ENCODE measurements around the gene ANKRD42. TPM values are rescaled to one million over a fixed set of nuclear protein-coding genes. Genes with fewer than 3 reads are reported as not detected.
"Not testable (repeated sequence)": the region's sequence is repeated elsewhere in the genome, so short reads cannot be mapped to it uniquely, and the experiment has no call there.

The ANKRD42 gene
- total RNA-seq, 1 experiment from 2014 or later: 5.5 TPM

GRCh38 chr11:83241291-83241946 lies 47.9 kb downstream of the ANKRD42 start:
- Histone ChIP-seq H3K36me3 (replicated peaks; ENCODE audit: control insufficient read depth, insufficient read depth, low read length) (no peaks in the 10 kb centered on the region), H3K4me3 (ENCODE audit: insufficient read depth, low read depth, low read length) (no peak overlapping the region), H3K27me3 (ENCODE audit: control insufficient read depth, insufficient read depth, low read length) (no peaks in the 10 kb centered on the region)
- DNase-seq: peak; percentile 33

- H3K36me3 ChIP-seq (replicated peaks; ENCODE audit: control insufficient read depth, insufficient read depth, low read length): no peaks in the 10 kb centered on the region
- no peak for DNase-seq
Observed at GRCh38 chr11:83249445-83249844, 55.9 kb downstream of the ANKRD42 start.

GRCh38 chr11:83249972-83250593 lies 56.6 kb downstream of the ANKRD42 start:
- peak; percentile 36 for DNase-seq
- no peak overlapping the region for H3K4me3 ChIP-seq (ENCODE audit: insufficient read depth, low read depth, low read length)
- H3K36me3 ChIP-seq (replicated peaks; ENCODE audit: control insufficient read depth, insufficient read depth, low read length): no peaks in the 10 kb centered on the region
- H3K27me3 ChIP-seq (ENCODE audit: control insufficient read depth, insufficient read depth, low read length): no peaks in the 10 kb centered on the region

More at GRCh38 chr11:83249445-83249844, 55.9 kb downstream of the ANKRD42 start:
- H3K4me3 ChIP-seq (ENCODE audit: insufficient read depth, low read depth, low read length): no peak overlapping the region
- no peaks in the 10 kb centered on the region for H3K27me3 ChIP-seq (ENCODE audit: control insufficient read depth, insufficient read depth, low read length)

GRCh38 chr11:83252266-83252665 lies 58.8 kb downstream of the ANKRD42 start:
- H3K36me3 ChIP-seq (replicated peaks; ENCODE audit: control insufficient read depth, insufficient read depth, low read length): no peaks in the 10 kb centered on the region
- no peak for DNase-seq

GRCh38 chr11:83252941-83253340 lies 59.4 kb downstream of the ANKRD42 start:
- H3K4me3 ChIP-seq (ENCODE audit: insufficient read depth, low read depth, low read length): no peak overlapping the region
- H3K27me3 ChIP-seq (ENCODE audit: control insufficient read depth, insufficient read depth, low read length): no peaks in the 10 kb centered on the region
- no peaks in the 10 kb centered on the region for H3K36me3 ChIP-seq (replicated peaks; ENCODE audit: control insufficient read depth, insufficient read depth, low read length)
- no peak for DNase-seq

More at GRCh38 chr11:83252266-83252665, 58.8 kb downstream of the ANKRD42 start:
- H3K4me3 ChIP-seq (ENCODE audit: insufficient read depth, low read depth, low read length): no peak overlapping the region
- H3K27me3 ChIP-seq (ENCODE audit: control insufficient read depth, insufficient read depth, low read length): no peaks in the 10 kb centered on the region

GRCh38 chr11:83255366-83255765 lies 61.9 kb downstream of the ANKRD42 start:
- no peak overlapping the region for H3K4me3 ChIP-seq (ENCODE audit: insufficient read depth, low read depth, low read length)
- no peaks in the 10 kb centered on the region; the same call in 1 of the 2 replicates for H3K36me3 ChIP-seq (replicated peaks; ENCODE audit: control insufficient read depth, insufficient read depth, low read length)
- no peak for DNase-seq
- no peaks in the 10 kb centered on the region for H3K27me3 ChIP-seq (ENCODE audit: control insufficient read depth, insufficient read depth, low read length)

- Histone ChIP-seq H3K36me3 (replicated peaks; ENCODE audit: control insufficient read depth, insufficient read depth, low read length) (no peaks in the 10 kb centered on the region; the same call in 1 of the 2 replicates), H3K27me3 (ENCODE audit: control insufficient read depth, insufficient read depth, low read length) (no peaks in the 10 kb centered on the region), H3K4me3 (ENCODE audit: insufficient read depth, low read depth, low read length) (no peak overlapping the region)
- no peak for DNase-seq
Observed at GRCh38 chr11:83256602-83257340, 63.3 kb downstream of the ANKRD42 start.

- Histone ChIP-seq H3K27me3 (ENCODE audit: control insufficient read depth, insufficient read depth, low read length) (no peaks in the 10 kb centered on the region), H3K4me3 (ENCODE audit: insufficient read depth, low read depth, low read length) (no peak overlapping the region), H3K36me3 (replicated peaks; ENCODE audit: control insufficient read depth, insufficient read depth, low read length) (no peaks in the 10 kb centered on the region; the same call in none of the 2 replicates)
- DNase-seq: no peak
Observed at GRCh38 chr11:83257761-83258168, 64.3 kb downstream of the ANKRD42 start.

GRCh38 chr11:83259559-83259958 lies 66.0 kb downstream of the ANKRD42 start:
- H3K27me3 ChIP-seq (ENCODE audit: control insufficient read depth, insufficient read depth, low read length): no peaks in the 10 kb centered on the region
- DNase-seq: no peak
- H3K4me3 ChIP-seq (ENCODE audit: insufficient read depth, low read depth, low read length): no peak overlapping the region
- H3K36me3 ChIP-seq (replicated peaks; ENCODE audit: control insufficient read depth, insufficient read depth, low read length): no peaks in the 10 kb centered on the region; the same call in none of the 2 replicates

GRCh38 chr11:83265331-83265730 lies 71.8 kb downstream of the ANKRD42 start:
- DNase-seq: no peak
- Histone ChIP-seq H3K36me3 (replicated peaks; ENCODE audit: control insufficient read depth, insufficient read depth, low read length) (peaks cover 4% of the 10 kb centered on the region), H3K27me3 (ENCODE audit: control insufficient read depth, insufficient read depth, low read length) (no peaks in the 10 kb centered on the region)

GRCh38 chr11:83269080-83269479 lies 75.6 kb downstream of the ANKRD42 start:
- not testable (repeated sequence) for H3K4me3 ChIP-seq (ENCODE audit: insufficient read depth, low read depth, low read length); DNase-seq; H3K36me3 ChIP-seq (replicated peaks; ENCODE audit: control insufficient read depth, insufficient read depth, low read length); H3K27me3 ChIP-seq (ENCODE audit: control insufficient read depth, insufficient read depth, low read length)

More at GRCh38 chr11:83265331-83265730, 71.8 kb downstream of the ANKRD42 start:
- no peak overlapping the region for H3K4me3 ChIP-seq (ENCODE audit: insufficient read depth, low read depth, low read length)

- not testable (repeated sequence) for DNase-seq; H3K27me3 ChIP-seq (ENCODE audit: control insufficient read depth, insufficient read depth, low read length); H3K36me3 ChIP-seq (replicated peaks; ENCODE audit: control insufficient read depth, insufficient read depth, low read length); H3K4me3 ChIP-seq (ENCODE audit: insufficient read depth, low read depth, low read length)
Observed at GRCh38 chr11:83271734-83272133, 78.2 kb downstream of the ANKRD42 start.

GRCh38 chr11:83272627-83273026 lies 79.1 kb downstream of the ANKRD42 start:
- Histone ChIP-seq H3K27me3 (ENCODE audit: control insufficient read depth, insufficient read depth, low read length) (no peaks in the 10 kb centered on the region), H3K4me3 (ENCODE audit: insufficient read depth, low read depth, low read length) (no peak overlapping the region), H3K36me3 (replicated peaks; ENCODE audit: control insufficient read depth, insufficient read depth, low read length) (peaks cover 1% of the 10 kb centered on the region)
- no peak for DNase-seq

- Histone ChIP-seq H3K4me3 (ENCODE audit: insufficient read depth, low read depth, low read length) (no peak overlapping the region), H3K36me3 (replicated peaks; ENCODE audit: control insufficient read depth, insufficient read depth, low read length) (peaks cover 1% of the 10 kb centered on the region), H3K27me3 (ENCODE audit: control insufficient read depth, insufficient read depth, low read length) (no peaks in the 10 kb centered on the region)
- no peak for DNase-seq
Observed at GRCh38 chr11:83275888-83276641, 82.6 kb downstream of the ANKRD42 start.

Measured in H7 (cell line).